Left lung (tissue), 10 donors: ENCODE results near the gene KLF5. TPM values are rescaled to one million over a fixed set of nuclear protein-coding genes. Genes with fewer than 3 reads are reported as not detected.

Experiments used
- ATAC-seq: fragments of 200-7000 bp; cut with Tn5 transposase; one replicate; pipeline ENCODE4 v1.9.1; 2020; ENCODE audit warnings: moderate library complexity
- DNase-seq, 4 donors: peaks; one replicate each; pipeline ENCODE4 v3.0.0-alpha.2; 2013 to 2020
- H3K27ac ChIP-seq, 2 donors: fragments of 200-600 bp; sonication (generic) in 1 of 2; one replicate each; pipeline versions ENCODE4 v1.5.0 to v1.8.0; 2020 to 2021
- H3K27me3 ChIP-seq, 2 donors: fragments of 200-600 bp; sonication (generic) in 1 of 2; one replicate each; pipeline versions ENCODE4 v1.5.0 to v1.8.0; 2020 to 2021
- H3K36me3 ChIP-seq, 2 donors: fragments of 200-600 bp; sonication (generic) in 1 of 2; one replicate each; pipeline versions ENCODE4 v1.5.0 to v1.8.0; 2020 to 2021
- H3K4me1 ChIP-seq, 2 donors: fragments of 200-600 bp; one replicate each; pipeline ENCODE4 v1.8.0; 2021
- H3K4me3 ChIP-seq, 2 donors: fragments of 200-600 bp; sonication (generic) in 1 of 2; one replicate each; pipeline versions ENCODE4 v1.5.0 to v1.8.0; 2020 to 2021; ENCODE audit warnings: mild to moderate bottlenecking in 1 of 2
- H3K9me3 ChIP-seq, 2 donors: fragments of 200-600 bp; sonication (generic) in 1 of 2; one replicate each; pipeline versions ENCODE4 v1.5.0 to v1.8.0; 2020 to 2021
- CTCF ChIP-seq, 2 donors: fragments of 200-600 bp; sonication (generic) in 1 of 2; IDR thresholded peaks; one replicate each; pipeline versions ENCODE4 v1.5.0 to v1.8.0; 2021; ENCODE audit warnings: antibody characterized with exemption in 2 of 2
- intact Hi-C, 2 donors: fragments of 100-400 bp; cut with DNase I; formaldehyde crosslinking; loops; one replicate each; pipeline versions ENCODE4 v1.11.2 to v1.14.2; 2022
- polyA plus RNA-seq, 6 donors: library from polyadenylated mRNA; unstranded; fragments of 120-200 nt; gene quantifications; one replicate each; pipeline ENCODE4 v1.2.1, GENCODE V29; 2013; ENCODE audit not compliant: insufficient read length in 6 of 6
- total RNA-seq, 2 donors: library from RNA; stranded (reverse); fragmentation: NEBNext Ultra II Directional; extraction: Animal tissue kit (Norgen Biotek cat#: 25700); gene quantifications; one replicate each; pipeline ENCODE4 v1.2.1, GENCODE V29; 2021
- donor health status: DM: no; HTN: yes; CAD: no.
- donor health status: DM: no; HTN: no; CAD: no.

The KLF5 gene
- total and polyA plus RNA-seq, 8 donors, result 17.8 to 52.9 (median 23.5) TPM

- peak; percentile 66 for ATAC-seq
- intact Hi-C loops, result no loop called here
- Histone ChIP-seq H3K36me3 (no peaks in the 10 kb centered on the region), H3K27me3 (no peaks in the 10 kb centered on the region), H3K4me1 (no peaks in the 10 kb centered on the region), H3K27ac (no peak overlapping the region), H3K4me3 (no peak overlapping the region), H3K9me3 (no peaks in the 10 kb centered on the region)
- TF ChIP-seq CTCF (IDR thresholded peaks at IDR 0.05), result no peak
- DNase-seq, result peak in 1 of 4 donors; percentile 1
Observed at GRCh38 chr13:73025217-73026012, 33.4 kb upstream of the KLF5 start.

- no peaks in the 10 kb centered on the region for H3K4me1 ChIP-seq
- no peak for ATAC-seq
- H3K36me3 ChIP-seq, result no peaks in the 10 kb centered on the region
- intact Hi-C loops, result no loop called here
- no peaks in the 10 kb centered on the region for H3K9me3 ChIP-seq
- H3K27me3 ChIP-seq, result no peaks in the 10 kb centered on the region
- TF ChIP-seq CTCF (IDR thresholded peaks at IDR 0.05), result no peak
- no peak overlapping the region for H3K27ac ChIP-seq
- H3K4me3 ChIP-seq, result no peak overlapping the region
- no peak for DNase-seq
Observed at GRCh38 chr13:73034901-73035300, 23.9 kb upstream of the KLF5 start.

GRCh38 chr13:73035660-73036059, 23.1 kb upstream of the KLF5 start:
- no peak for TF ChIP-seq CTCF (IDR thresholded peaks at IDR 0.05)
- H3K27me3 ChIP-seq, result no peaks in the 10 kb centered on the region
- no peak overlapping the region for H3K4me3 ChIP-seq
- no peaks in the 10 kb centered on the region for H3K4me1 ChIP-seq
- H3K36me3 ChIP-seq, result no peaks in the 10 kb centered on the region
- no peak overlapping the region for H3K27ac ChIP-seq
- H3K9me3 ChIP-seq, result no peaks in the 10 kb centered on the region
- intact Hi-C loops, result no loop called here
- DNase-seq (peak in 1 of 4 donors; percentile 13), ATAC-seq (peak; percentile 72)

- Histone ChIP-seq H3K27me3 (no peaks in the 10 kb centered on the region), H3K27ac (no peak overlapping the region), H3K36me3 (no peaks in the 10 kb centered on the region), H3K9me3 (no peaks in the 10 kb centered on the region), H3K4me3 (no peak overlapping the region), H3K4me1 (no peaks in the 10 kb centered on the region)
- TF ChIP-seq CTCF (IDR thresholded peaks at IDR 0.05), result no peak
- DNase-seq, result no peak
- ATAC-seq, result no peak
- intact Hi-C loops, result no loop called here
Observed at GRCh38 chr13:73036566-73036965, 22.2 kb upstream of the KLF5 start.

GRCh38 chr13:73038064-73038463, 20.7 kb upstream of the KLF5 start:
- Histone ChIP-seq H3K4me3 (no peak overlapping the region), H3K4me1 (no peaks in the 10 kb centered on the region), H3K27me3 (no peaks in the 10 kb centered on the region), H3K9me3 (no peaks in the 10 kb centered on the region), H3K36me3 (no peaks in the 10 kb centered on the region), H3K27ac (no peak overlapping the region)
- intact Hi-C loops, result no loop called here
- no peak for TF ChIP-seq CTCF (IDR thresholded peaks at IDR 0.05)
- no peak for ATAC-seq
- no peak for DNase-seq
